Measurements from ENCODE around the gene QSOX1.
A peak's percentile ranks its signal among the peaks of the same experiment; 100 is the strongest.

Gene QSOX1

GRCh38 chr1:180213401-180214170 lies 58.9 kb downstream of the QSOX1 start:
- DNase-seq (ENCODE audit: low spot score), result no peak

GRCh38 chr1:180215856-180216625 lies 61.4 kb downstream of the QSOX1 start:
- no peak for DNase-seq (ENCODE audit: low spot score)

- DNase-seq (ENCODE audit: low spot score), result no peak
Measured at GRCh38 chr1:180217006-180217405, 62.3 kb downstream of the QSOX1 start.

- DNase-seq (ENCODE audit: low spot score), result no peak
Measured at GRCh38 chr1:180218806-180219765, 64.4 kb downstream of the QSOX1 start.

- no peak for DNase-seq (ENCODE audit: low spot score)
Measured at GRCh38 chr1:180219776-180220175, 65.1 kb downstream of the QSOX1 start.

GRCh38 chr1:180221462-180221861 lies 66.8 kb downstream of the QSOX1 start:
- DNase-seq (ENCODE audit: low spot score), result no peak

- no peak for DNase-seq (ENCODE audit: low spot score)
Measured at GRCh38 chr1:180224902-180225301, 70.2 kb downstream of the QSOX1 start.

GRCh38 chr1:180225403-180225802 lies 70.7 kb downstream of the QSOX1 start:
- DNase-seq (ENCODE audit: low spot score), result no peak

GRCh38 chr1:180227861-180228647 lies 73.4 kb downstream of the QSOX1 start:
- DNase-seq (ENCODE audit: low spot score), result no peak

- DNase-seq (ENCODE audit: low spot score), result no peak
Measured at GRCh38 chr1:180228648-180229482, 74.2 kb downstream of the QSOX1 start.

- peak; percentile 58 for DNase-seq (ENCODE audit: low spot score)
Measured at GRCh38 chr1:180229483-180230415, 75.1 kb downstream of the QSOX1 start, which contains the start of gene LHX4. Gene LHX4, plus strand, starts transcription at chr1:180230264. Its CDS starts 266 bp downstream, at chr1:180230530.

- no peak for DNase-seq (ENCODE audit: low spot score)
Measured at GRCh38 chr1:180230416-180230790, 75.7 kb downstream of the QSOX1 start.

- no peak for DNase-seq (ENCODE audit: low spot score)
Measured at GRCh38 chr1:180230791-180231505, 76.3 kb downstream of the QSOX1 start.

GRCh38 chr1:180231506-180231921 lies 76.8 kb downstream of the QSOX1 start:
- DNase-seq (ENCODE audit: low spot score), result no peak

- DNase-seq (ENCODE audit: low spot score), result no peak
Measured at GRCh38 chr1:180231936-180232335, 77.3 kb downstream of the QSOX1 start.

- no peak for DNase-seq (ENCODE audit: low spot score)
Measured at GRCh38 chr1:180232521-180233043, 77.9 kb downstream of the QSOX1 start.

- no peak for DNase-seq (ENCODE audit: low spot score)
Measured at GRCh38 chr1:180233191-180234011, 78.7 kb downstream of the QSOX1 start.

Measured in COLO829 (cell line).